HG03342 (cell line): ENCODE results near the gene HOXA5.

ENCODE experiments used
- ATAC-seq: cut with Tn5 transposase; IDR thresholded peaks from one replicate; pipeline ENCODE4 v1.9.1; 2021; ENCODE audit warnings: mild to moderate bottlenecking, moderate library complexity; ENCODE audit not compliant: unreplicated experiment

Gene HOXA5

DNA sequence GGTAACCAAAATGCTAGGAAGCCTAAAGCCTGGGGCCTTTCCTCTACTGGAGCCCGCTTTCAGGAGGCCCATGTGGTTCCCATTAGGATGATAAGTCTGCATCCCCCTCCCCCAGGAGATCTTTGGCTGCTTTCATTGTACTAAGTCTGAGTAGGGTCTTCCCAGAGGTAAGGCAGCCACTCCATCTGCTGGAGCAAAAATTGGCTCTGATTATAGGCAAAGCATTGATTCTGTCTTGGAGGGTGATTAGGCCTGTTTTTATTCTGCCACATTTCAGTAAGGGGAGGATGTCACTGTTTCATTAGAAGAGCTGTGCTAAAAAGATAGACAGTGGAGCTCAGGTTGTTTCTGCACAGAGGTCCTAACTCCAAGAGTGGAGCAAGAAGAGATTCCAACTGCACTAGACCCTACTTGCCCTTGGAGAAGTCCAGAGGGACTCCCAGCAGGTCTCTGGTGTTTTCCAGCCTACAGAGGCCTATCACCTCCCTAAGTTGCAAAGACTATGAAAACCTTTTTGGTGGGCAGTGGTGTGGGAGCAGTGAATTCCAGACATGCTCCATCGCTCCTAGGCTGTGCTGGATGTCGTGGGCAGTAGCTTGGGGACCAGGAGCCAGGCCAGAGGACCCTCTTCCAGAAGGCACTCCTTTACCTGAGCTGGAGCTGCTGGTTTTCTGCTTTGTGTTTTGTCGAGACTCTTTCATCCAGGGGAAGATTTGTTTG lies 33.9 kb downstream of the HOXA5 start:
- no peak for ATAC-seq

GRCh38 chr7:27108390-27109127 lies 34.9 kb downstream of the HOXA5 start:
- ATAC-seq, result no peak

- ATAC-seq, result no peak
Measured at GRCh38 chr7:27107391-27108381, 35.8 kb downstream of the HOXA5 start.

DNA sequence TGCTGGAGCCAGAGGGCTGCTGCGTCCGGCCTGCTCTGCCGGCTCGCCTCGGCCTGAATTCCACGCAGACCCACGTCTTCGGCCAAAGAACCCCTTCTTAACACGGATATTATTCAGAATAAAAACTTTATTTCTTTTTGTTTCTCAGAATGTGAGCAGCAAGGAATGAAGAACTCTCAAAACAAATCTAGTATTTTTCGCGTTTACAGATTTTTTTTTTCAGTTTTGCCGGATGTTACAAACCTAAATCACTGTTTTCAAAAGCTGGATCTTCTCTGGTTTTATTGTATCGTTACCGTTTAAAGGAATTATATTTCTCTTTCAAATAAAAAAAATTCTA lies 36.6 kb downstream of the HOXA5 start:
- no peak for ATAC-seq

DNA sequence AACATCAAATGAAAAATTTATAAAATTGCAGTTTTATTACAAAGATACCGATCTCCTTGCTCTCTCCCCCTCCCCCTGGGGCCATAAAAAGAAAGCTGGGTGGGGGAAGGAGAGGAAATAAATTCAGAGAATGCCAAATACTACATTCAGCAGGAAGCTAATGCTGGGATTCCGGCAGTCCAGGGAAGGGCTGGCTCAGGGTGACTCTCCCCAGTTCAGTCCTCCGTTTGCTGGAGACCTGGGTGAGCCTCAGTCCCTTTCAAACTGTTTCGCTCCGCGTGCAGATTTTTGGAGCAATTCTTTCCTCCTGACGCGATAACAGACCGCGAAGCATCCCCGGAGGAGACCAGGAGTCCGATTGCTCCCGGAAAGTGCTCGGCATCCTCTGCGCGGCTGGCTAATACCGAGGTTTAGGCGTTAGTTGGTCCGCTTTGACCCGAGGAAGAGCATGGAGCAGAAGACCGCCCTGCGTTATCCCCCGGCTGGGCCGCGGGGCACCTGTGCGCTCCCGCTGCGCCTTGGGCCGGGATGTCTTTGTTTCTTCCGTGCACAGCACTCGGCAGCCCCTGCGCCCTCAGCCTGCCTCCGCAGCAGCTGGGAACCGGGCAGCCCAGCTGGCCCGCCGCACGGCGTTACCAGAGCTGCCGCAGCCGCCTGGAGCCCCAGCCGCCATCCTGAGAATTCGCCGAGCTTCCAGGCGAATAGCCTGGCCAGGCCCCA lies 37.1 kb downstream of the HOXA5 start:
- ATAC-seq, result no peak

- no peak for ATAC-seq
Measured at GRCh38 chr7:27105301-27106031, 38.0 kb downstream of the HOXA5 start.

DNA sequence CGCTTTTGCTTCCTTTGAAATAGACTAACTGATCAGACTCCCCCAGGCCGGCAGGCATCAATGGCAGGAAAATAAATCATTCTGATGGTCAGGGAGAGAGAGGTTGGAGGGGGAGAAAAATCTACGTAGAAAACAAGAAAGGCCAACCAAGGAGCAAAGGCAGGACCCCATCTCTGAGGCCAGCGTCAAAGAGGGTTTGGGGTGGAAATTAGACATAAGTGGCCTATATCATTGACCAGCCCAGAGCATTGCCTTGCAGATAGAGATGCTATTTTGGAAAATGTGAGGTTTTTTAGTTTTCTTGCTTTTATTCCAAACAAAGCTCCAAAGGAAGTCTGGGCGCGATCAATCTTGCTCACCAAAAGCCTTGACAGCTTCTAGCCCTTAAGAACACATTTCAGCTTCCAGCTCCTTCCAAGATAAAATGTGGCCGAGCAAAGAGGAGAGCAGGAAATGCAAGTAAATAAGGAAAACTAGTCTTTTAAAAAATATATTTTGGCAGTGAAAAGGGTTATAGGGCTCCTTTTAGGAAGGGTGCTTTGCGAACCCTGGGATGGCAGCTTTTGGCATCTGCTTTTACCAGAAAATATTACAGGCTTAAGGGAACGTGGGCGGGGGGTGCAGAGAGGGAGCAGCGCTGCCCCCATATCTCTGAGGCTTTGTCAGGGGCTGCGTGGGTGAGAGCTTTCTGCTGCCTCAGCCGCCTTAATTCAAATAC lies 39.0 kb downstream of the HOXA5 start:
- ATAC-seq, result no peak

GRCh38 chr7:27103489-27104226 lies 39.8 kb downstream of the HOXA5 start:
- no peak for ATAC-seq

DNA sequence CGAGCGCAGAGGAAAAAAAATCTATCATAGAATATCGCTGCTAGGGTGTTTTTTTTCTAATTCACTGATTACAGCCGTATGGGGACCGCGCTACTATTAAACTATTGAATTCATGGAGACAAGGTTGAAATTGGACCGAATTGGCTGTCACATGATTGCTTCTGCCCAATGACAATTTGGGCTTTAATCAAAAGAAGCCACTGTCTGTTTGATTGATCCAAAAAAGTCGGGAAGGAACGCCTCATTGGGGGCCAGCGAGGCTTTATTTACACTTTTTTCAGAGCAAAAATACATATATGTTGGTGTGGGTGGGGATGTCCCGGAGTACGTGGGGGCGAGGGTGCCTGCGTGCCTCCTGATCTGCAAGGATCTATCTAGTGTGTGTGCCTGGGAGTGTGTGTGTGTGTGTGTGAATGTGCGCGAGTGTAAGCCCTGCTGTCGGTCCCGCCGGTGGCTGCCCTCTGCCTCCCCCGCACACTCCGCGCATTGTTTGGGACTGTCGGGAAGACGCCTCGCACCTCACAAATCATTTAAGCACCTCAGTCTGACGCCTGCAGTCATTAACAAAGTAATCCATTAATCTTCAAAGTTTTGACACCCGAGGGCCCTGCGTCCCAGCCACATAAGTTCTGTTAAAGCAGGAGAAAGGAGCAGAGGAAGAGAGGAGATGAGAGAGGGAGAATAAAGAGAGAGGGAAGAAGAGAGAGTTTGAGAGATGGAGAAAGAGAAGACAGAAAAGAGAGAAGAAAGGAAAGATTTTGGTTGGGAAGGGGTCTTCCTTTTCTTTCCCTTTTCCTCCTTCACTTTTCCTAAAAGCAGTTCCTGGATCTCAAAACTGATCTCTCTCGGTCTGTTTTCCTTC lies 40.7 kb downstream of the HOXA5 start, which contains the start of gene HOXA2:
Gene HOXA2, minus strand, starts transcription at position 103 of the 862 bp plus-strand sequence. CDS start 183 bp downstream, outside the sequence.
- no peak for ATAC-seq

DNA sequence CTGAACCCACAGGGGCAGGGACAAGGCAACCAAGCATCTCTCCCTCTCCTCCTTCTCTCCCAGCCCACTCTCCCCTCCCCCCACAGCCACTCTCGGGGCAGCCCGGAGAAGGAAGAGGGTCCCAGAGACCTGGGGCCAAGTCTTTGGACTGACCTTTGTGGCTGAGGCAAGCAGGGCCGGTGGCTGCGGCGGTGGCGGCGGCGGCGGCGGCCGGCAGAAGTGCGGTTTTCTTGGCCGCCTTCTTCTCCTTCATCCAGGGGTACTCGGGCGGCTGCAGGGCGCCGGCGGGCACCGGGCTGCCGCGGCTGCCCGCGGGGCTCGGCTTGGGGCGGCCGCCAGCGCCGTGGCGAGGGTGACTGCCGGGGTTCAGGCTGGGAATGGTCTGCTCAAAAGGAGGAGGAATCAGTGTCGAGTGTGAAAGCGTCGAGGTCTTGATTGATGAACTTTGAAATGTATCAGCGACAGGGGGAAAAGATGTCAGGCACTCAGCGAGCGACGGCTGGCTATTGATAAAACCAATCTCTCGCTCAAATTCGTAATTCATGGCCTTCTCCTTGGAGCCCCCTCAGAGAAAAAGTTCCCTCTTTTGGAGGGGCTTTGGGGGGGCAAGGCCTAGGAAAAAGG lies 41.4 kb downstream of the HOXA5 start:
- ATAC-seq, result no peak

DNA sequence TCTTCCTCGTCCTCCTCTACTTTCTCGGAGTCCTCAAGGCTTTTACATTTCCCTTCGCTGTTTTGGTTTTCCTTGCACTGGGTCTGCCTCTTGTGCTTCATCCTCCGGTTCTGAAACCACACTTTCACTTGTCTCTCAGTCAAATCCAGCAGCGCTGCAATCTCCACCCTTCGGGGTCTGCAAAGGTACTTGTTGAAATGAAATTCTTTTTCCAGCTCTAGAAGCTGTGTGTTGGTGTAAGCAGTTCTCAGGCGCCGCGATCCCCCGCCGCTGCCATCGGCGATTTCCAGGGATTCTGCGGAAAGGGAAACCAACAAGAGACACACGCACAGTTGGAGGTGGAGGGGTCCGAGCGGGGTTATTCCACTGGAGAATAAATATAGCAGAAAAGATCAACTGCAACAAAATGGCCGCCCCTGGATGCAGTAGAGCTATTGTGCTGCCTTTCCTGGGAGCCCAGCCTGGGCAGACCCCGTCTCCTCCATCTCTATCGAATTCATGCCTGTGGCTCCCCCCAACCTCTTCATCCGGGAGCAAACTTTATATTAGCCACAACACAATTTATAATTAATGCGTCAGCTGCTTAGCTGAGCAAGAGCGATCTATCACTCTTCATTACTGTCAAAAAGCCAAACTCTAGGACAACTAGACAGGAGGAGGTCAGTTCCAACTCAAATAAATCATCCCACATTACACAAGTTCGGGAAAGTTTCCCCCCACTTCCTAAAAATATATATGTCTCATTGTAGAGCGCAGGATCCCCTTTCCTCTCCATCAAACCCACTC lies 42.1 kb downstream of the HOXA5 start:
- no peak for ATAC-seq

- ATAC-seq, result no peak
Measured at GRCh38 chr7:27100694-27101170, 42.7 kb downstream of the HOXA5 start.

DNA sequence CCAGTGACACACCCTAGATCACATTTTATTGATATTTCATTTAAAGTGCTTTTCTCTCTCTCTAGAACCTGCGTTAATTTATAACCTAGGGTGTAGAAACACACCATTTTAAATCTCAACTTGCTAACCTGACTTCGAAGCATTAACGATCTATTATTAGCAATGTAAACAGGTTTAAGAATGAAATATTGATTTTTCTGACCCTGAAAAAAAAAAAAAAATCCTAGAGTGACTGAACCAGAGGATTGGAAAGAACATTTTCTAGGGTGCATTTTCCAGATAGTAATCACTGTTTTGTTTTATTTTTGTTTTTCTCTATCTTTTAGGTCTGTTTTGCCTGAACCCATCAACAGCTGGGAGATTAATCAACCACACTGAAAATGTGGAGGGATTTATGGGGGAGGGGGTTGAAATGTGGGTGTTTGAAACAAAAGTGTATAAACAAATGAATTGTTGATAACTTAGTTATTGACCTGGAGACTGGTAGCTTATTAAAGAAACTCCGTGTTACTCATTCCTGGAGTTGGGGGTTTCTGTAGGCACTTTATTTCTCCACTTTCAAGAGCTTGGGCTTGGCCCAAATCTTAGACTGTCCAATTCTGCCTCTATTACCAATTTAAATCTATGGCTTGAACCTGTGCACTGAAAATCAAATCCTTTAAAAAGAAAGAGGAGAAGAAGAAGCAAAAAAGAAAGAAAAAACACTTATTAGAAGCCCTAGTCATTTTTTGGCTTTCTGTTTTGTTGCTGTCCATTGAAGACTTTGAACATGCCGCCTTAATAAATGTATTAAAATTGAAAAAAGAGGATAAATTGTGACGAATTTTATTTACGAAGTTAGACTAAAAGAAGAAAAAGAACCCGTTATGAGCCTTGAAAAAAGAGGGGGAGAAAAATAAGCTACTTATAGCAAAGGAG lies 43.8 kb downstream of the HOXA5 start:
- ATAC-seq, result no peak

DNA sequence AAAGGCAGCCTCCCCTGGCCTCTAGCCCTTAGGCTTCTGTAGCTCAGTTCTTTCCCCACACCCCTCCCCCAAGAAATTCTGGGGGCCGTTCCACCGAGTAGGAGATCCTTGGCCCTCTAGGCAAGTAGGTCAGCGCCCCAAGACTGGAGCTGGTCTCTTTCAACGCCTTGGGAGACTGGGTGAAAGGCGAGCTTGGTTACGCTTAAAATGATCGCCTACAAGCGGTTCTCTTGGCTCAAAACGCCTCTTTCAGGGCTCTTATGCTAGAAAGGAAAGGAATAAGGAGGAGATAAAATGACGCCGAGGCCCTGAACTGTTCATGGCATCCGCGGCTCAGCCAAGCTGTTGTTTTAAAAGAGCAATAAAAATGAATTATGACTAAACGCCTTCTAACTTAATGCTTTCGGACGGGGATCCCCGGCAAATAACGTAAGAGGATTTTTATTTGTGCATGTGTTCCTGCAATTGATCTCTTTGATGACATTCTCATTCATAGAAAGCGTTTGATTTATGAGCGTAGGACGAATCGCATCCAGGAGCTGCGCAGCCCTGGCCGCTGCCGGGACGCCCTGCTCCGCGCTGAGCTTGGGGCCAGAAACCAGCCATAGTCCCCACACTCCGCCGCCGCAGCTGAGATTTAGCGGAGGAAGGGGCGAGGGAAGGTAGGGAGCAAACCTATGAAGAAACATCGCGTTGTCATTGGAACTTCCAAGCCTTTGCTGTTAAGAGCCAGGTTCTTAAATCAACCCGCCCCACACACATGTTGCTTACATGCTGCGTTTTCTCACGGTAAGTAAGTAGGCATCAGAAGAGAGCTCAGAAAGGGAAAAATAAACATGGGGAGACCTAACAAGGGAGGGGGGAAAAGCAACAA lies 44.7 kb downstream of the HOXA5 start:
- no peak for ATAC-seq
